GM21447 (cell line): Measurements from ENCODE around the gene CNIH4.
"Not testable (repeated sequence)": the region's sequence is repeated elsewhere in the genome, so short reads cannot be mapped to it uniquely, and the experiment has no call there.

Experiments
- ATAC-seq: cut with Tn5 transposase; IDR thresholded peaks from one replicate; pipeline ENCODE4 v1.9.1; 2021; ENCODE audit not compliant: unreplicated experiment

Gene CNIH4

DNA sequence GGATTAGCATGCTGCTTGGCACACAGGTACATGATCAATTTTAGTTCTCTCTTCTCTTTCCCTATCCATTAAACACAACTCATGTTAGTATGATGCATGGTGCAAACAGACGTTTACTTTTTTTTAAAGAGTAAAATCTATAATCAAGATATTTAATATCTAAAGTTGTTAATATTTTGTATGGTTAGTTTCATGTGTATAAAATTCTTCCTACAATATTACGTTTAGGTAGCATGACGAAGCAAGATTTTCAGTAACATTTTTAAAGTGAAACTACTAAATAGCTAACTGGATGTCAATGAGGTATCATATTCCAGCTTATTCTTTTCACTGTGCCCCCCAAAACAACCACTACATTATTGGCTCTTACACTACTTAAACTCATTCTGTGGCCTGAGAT, 36.6 kb downstream of the CNIH4 start:
- ATAC-seq, result no peak

DNA sequence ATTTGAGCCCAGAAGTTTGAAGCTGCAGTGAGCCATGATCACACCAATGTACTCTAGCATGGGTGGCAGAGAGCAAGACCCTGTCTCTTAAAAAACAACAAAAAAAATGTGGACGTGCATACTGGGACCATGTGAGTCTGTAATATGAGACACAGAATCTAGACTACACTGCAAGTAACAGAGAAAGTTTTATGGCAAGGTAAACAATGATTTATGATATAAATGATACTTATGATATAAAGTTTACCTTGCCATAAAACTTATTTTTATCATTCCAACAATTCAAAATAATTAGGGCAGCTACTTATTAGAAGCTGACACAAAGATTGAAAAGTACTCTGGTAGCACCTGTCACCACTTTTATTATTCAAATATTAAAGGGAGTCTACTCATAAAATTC, 43.2 kb downstream of the CNIH4 start:
- ATAC-seq, result no peak

DNA sequence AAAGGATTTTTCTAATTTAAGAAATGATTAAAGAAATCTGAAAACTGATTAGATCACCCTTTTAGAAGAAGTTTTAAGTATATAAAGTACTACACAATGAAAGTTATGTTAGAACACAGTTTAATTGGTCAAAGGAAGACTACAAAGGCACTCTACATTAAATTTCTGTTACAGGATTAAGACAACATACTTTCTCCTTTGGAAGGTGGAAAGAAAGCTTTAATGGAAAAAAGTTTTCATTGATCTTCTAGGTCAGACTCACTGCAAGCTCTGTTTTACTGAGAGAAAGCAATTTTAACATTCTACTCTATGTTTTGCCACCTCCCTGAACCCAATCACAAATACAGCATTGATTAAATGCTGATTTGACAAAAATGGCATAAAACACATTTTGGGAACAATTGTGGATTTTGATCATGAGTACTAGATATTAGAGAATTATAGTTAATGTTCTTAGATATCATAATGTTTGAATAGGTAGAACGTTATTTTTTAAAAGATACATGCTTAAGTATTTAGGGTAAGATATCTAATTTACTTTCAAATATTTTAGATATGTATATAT, 45.9 kb downstream of the CNIH4 start:
- no peak for ATAC-seq

DNA sequence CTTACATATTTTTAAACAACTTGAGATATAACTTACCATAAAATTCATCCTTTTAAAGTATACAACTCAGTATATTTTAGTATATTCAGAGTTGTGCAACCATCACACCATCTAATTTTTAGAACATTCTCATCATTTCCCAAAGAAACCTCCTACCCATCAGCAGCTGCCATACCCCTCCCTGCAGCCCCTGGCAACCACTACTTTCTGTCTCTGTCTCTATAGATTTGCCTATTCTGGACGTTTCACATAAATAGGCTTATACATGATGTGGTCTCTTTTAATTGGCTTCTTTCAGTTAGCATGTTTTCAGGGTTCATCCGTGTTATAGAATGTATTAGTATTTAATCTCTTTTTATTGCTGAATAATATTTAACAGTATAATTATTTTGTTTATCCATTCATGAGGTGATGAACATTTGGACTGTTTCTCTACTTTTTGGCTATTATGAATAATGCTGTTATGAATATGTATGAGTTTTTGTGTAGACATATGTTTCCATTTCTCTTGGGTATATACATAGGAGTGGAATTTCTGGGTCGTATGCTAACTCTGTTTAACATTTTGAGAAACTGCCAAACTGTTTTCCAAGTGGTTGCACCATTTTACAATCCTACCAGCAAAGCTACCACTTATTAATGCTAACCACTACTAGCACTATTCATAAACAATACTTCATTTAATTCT, 48.4 kb downstream of the CNIH4 start:
- ATAC-seq, result no peak

DNA sequence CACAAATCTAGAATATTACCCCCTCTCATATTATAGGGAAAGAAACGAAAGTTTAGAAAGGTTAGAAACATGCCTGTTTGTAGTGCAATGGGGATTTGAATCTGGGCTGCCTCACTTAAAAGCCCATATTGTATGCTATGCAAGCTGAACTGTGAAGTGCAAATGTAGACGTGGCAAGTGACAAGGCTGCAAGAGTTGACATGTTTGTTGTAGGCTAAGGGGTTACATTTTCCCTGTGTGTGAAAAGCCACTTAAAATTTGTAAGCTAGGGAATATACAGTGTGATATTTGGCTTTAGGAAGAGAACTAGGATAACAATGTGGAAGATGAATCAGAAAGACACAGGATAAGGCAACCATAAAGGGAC, 48.9 kb downstream of the CNIH4 start:
- no peak for ATAC-seq

DNA sequence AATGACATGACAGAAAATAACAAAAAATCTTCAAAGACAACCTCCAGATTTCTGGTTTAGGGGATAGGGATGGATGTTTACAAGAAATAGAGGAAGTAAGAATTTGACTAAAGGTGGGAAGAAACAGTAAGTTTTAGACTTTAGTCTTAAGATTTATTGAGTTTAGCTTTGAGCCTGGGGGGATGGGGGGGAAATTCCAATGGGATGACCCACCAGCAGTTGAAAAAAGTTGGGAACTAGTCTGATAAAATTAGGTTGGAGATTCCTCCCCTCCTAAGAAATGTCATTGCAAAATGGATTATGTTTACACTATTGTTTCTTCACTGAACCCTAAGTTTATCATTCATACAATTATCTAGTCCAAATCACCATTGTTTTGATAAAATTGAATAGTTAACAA, 49.5 kb downstream of the CNIH4 start:
- no peak for ATAC-seq

DNA sequence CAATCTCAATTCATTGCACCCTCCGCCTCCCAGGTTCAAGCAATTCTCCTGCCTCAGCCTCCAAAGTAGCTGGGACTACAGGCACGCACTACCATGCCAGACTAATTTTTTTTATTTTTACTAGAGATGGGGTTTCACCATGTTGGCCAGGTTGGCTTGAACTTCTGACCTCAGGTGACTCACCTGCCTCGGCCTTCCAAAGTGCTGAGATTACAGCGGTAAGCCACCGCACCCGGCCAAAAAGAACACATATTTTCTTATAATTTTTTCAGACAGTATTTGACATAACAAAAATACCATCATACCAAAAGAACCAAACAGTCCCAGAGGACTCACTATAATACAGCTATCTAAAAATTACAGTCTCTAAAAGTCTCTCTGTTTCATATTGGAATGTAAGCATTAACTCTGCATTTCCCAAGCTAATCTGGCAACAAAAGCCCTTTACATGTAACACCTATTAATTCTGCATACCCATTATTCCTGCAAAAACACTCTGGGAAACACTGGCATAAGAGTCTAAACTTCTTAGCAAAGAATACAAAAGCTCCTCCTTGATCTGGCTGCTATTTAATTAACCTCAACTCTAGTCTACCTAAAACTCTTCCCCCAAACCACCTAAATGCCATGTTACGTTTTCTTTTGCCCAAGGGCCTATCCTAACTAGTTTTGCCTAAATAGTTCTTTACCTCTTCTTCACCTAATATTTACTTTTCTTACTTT, 51.1 kb downstream of the CNIH4 start:
- no peak for ATAC-seq

DNA sequence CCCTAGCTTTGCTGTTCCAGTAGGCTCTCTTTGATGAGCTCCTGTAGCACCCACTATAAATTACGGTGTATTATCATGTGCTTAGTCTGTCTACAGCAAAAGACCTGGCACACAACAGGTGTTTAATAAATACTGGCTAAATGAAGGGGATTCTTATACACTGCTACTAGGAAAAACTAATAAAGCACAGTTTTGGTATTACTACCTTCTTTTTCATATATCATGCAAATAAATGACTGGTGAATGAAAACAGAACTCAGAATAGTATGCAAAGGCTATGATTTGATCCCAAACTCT, 51.6 kb downstream of the CNIH4 start:
- ATAC-seq, result no peak

DNA sequence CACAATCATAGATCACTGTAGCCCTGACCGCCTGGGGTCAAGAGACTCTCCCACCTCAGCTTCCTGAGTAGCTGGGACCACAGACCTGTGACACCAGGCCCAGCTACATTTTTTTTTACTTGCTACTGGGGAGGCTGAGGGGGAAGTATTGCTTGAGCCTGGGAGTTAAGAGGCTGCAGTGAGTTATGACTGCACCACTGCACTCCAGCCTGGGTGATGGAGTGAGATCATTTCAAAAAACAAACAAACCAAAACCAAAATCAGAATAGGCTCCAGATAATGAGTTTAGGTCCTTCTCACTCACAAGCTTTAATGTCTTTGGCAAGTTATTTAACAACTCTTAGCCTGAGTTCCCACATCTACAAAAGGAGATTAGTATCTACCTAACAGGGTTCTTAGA, 55.1 kb downstream of the CNIH4 start:
- ATAC-seq, result no peak

DNA sequence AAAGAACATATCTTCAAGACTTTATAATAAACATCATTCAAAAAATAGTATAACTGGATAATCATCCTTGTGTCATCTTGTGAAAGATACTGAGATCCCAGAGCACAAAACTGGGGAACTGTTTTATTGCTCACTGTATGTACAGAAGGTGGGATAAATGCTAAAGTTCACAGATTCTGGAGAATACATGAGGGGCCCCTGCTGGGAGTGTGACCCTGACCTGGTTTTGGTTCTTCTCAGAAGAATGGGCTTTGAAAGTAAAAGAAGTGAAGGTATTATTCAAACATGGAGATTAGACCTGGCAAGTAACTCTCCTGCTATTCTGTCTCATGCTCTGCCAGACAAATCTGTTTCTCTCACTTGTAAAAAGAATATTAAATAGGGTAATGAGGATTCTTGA, 63.4 kb downstream of the CNIH4 start:
- ATAC-seq, result no peak

DNA sequence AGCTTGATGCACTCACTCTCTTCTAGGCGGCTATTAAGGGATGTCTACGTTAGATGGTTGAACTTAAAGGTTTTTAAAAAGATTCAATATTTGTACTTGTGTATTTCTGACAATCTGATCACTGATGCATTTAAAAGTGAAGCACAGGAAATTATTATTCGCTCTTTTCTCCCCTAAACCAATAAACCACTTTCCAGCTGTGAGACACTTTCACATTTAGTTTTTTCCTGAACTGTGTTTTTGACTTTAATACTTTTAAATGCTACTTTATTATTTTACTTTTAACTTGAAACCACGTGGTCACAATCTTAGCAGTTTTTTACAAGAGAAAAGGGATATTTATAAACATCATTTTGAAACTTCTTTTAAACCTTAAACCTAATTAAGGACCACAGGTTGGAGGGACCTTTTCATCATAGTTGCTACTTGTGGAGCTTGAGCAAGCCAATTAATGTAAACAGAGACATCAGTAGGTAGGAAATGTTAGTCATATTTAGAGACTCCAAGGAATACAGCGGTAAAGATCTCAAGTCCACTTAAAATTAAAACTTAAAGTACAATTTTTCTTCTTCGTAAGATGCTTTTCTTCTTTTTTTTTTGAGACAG, 68.7 kb downstream of the CNIH4 start:
- ATAC-seq, result no peak

DNA sequence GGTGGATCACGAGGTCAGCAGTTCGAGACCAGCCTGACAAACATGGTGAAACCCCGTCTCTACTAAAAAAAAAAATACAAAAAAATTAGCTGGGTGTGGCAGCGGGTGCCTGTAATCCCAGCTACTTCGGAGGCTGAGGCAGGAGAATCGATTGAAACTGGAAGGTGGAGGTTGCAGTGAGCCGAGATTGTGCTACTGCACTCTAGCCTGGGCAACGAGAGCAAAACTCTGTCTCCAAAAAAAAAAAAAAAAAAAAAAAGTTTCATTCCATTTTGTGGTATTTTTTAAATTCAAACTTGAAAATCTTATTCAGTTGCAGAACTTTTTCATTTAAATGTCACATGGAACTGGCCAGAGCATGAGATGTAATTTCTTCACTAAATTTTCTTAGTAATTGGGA, 70.2 kb downstream of the CNIH4 start:
- not testable (repeated sequence) for ATAC-seq

DNA sequence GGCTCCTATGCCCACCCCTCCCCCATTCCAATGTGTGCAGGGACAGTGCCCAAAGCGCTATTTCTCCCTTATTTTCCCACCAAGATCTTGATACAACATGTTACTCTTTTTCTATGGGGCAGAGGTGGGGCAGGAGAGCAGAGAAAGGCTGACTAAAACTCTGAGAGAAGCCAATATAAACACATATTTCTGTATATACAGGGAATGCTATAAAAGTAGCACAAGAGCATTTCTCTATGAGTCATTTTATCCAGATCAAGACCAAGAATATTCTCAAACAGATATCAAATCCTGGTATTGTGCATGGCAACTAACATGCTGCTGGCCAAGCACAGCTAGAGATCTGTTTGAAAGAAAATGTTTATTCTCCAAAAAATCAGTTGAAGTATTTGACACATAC, 70.7 kb downstream of the CNIH4 start:
- ATAC-seq, result no peak

DNA sequence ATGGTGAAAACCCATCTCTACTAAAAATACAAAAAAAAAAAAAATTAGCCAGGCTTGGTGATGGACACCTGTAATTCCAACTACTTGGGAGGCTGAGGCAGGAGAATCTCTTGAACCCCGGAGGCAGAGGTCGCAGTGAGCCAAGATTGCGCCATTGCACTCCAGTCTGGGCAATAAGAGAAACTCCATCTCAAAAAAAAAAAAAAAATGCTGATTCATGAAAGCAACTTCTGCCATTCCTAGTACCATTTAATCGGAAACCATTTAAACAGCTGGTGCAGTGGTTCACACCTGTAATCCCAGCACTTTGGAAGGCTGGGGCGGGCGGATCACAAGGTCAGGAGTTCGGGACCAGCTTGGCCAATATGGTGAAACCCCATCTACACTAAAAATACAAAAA, 72.0 kb downstream of the CNIH4 start:
- ATAC-seq, result not testable (repeated sequence)
